ENCODE measurements around the gene JADE2. TPM values are rescaled to one million over a fixed set of nuclear protein-coding genes. Genes with fewer than 3 reads are reported as not detected.

The JADE2 gene
- total RNA-seq, 1 donor from 2014 or later = 21.6 TPM

DNA sequence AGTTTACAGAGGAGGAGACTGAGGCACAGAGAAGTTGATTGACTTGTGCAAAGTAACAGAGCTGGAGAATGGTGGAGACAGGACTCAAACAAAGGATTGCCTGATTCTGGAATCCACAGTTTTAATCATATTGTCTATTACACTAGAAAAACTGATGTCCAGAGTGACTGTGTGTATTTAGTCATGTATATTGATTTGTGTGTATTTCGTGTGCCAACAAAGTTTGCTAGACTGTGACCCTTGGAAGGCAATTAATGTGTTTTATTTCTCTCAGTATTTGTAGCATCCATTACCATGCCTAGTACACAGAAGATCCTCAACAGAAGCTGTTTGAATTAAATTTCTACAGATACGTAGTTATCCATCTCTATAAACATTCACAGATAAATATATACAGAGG is 5.5 kb upstream of the JADE2 start:
- no peak overlapping the region for H3K4me3 ChIP-seq (ENCODE audit: low read depth, low read length)
- TF ChIP-seq, protein P1, sequence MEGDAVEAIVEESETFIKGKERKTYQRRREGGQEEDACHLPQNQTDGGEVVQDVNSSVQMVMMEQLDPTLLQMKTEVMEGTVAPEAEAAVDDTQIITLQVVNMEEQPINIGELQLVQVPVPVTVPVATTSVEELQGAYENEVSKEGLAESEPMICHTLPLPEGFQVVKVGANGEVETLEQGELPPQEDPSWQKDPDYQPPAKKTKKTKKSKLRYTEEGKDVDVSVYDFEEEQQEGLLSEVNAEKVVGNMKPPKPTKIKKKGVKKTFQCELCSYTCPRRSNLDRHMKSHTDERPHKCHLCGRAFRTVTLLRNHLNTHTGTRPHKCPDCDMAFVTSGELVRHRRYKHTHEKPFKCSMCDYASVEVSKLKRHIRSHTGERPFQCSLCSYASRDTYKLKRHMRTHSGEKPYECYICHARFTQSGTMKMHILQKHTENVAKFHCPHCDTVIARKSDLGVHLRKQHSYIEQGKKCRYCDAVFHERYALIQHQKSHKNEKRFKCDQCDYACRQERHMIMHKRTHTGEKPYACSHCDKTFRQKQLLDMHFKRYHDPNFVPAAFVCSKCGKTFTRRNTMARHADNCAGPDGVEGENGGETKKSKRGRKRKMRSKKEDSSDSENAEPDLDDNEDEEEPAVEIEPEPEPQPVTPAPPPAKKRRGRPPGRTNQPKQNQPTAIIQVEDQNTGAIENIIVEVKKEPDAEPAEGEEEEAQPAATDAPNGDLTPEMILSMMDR (conservative IDR thresholded peaks at IDR 0.05; ENCODE audit: low read depth, low read length) = no peak
- DNase-seq (ENCODE audit: low read depth) = no peak

- TF ChIP-seq, protein P1 (conservative IDR thresholded peaks at IDR 0.05; ENCODE audit: low read depth, low read length) = no peak
- no peak overlapping the region for H3K4me3 ChIP-seq (ENCODE audit: low read depth, low read length)
- no peak for DNase-seq (ENCODE audit: low read depth)
Measured at GRCh38 chr5:134521841-134522240, 3.6 kb upstream of the JADE2 start.

DNA sequence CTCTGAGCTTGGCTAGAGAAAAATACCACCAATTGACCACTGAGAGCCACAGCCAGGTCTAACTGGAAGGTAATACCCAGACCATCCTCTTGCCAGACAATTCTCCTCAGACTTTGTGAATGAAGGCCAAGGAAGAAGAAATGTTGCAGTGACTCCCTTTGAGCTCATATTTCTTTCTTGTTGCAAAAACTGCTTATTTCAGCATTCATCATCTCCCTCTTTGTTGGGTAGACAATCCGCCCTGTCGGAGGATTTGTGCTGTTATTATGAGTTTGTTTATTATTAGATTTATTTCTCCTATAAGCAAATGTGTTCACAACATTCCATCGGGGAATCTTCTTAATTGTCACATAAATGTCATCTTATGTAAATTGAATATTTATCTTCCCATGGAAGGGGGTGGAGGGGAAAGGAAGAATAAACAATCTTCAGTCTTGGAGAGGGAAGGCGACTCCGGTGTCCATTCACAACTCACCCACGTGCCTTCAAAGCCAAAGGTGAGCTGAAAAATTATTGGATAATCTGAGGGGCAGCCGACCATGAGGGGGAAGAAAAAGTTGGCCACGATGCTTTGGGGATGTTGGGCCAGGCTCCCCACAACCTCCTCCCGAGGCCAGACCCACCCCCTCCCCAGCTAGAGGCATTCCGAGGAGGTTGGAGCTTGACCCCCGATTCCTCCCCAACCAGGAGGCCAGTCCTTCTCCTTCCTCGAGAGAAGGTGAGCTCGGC is 1.8 kb upstream of the JADE2 start:
- H3K4me3 ChIP-seq (ENCODE audit: low read depth, low read length) = peak overlapping the region; percentile 82
- no peak for DNase-seq (ENCODE audit: low read depth)
- TF ChIP-seq, protein P1 (conservative IDR thresholded peaks at IDR 0.05; ENCODE audit: low read depth, low read length) = no peak

DNA sequence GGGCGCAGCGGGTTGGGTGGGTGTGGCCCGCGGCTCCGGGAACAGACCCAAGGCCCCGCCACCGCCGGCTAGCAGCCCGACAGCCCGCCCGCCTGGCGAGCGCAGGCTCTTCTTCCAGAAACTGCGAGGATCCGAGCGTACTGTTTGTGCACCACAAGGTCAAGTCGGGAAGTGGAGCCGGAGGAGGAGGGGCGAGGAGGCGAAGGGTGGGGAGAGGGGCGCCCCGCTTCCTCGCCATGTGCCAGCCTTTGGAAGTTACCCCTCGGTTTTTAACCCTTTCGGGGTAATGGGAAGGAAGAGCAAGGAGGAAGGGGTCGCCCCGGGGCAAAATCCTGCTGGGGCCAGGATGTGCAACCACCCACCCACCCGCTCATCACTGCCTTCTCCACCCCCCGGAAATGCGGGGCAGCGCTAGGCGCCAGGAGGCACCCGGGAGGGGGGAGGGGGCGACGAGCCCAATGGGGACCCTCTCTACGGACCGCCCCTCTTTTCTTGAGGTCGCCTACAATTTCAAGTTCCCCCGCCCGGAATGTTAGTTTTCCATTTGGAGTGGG is 1.1 kb upstream of the JADE2 start:
- DNase-seq (ENCODE audit: low read depth) = no peak
- TF ChIP-seq, protein P1 (conservative IDR thresholded peaks at IDR 0.05; ENCODE audit: low read depth, low read length) = no peak
- peak overlapping the region; percentile 82 for H3K4me3 ChIP-seq (ENCODE audit: low read depth, low read length)

DNA sequence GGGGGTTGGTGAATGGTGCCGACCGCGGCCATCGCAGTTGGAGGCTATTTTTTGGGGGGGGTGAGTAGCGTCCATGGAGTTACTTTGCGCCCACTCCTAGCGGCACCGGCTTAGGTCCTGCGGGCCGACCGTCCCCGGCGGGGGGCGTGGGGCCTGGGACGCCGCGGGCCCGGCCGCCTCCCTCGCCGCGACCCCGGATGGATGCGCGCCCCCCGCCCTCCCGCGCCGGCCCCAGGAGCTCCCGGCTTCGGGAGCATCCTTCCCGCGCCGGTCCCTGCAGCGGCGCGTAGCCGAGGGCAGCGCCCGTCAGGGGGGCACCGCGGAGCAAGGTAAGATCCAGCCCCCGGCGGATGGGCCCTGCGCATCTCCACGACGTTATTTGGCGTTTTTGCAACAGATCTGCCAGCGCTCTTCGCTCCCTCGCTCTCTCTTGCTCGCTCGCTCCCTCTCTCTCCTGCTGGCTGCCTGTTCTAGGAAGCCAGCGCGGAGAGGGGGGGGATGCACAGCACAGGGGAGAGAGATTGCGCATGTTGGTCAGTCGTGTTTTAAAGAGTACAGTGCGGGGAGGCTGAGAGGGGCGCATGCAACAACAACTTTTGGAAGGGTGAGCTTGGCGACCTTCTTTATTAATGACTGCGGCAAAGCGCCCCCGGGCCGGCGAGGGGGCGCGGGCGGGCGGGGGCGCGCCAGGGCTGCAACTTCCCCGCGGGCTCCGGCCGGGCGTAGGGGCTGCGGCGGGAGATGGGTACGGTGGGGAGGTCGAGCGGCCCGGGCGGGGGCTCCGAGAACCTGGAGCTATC is 413 bp downstream of the JADE2 start:
- DNase-seq (ENCODE audit: low read depth) = no peak
- peak overlapping the region; percentile 82 for H3K4me3 ChIP-seq (ENCODE audit: low read depth, low read length)

GRCh38 chr5:134526483-134527155 is 1.1 kb downstream of the JADE2 start:
- TF ChIP-seq, protein P1 (conservative IDR thresholded peaks at IDR 0.05; ENCODE audit: low read depth, low read length) = peak; percentile 43
- H3K4me3 ChIP-seq (ENCODE audit: low read depth, low read length) = peak overlapping the region; percentile 82
- no peak for DNase-seq (ENCODE audit: low read depth)

More for the DNA sequence above, 413 bp downstream of the JADE2 start:
- TF ChIP-seq, protein P1 (conservative IDR thresholded peaks at IDR 0.05; ENCODE audit: low read depth, low read length) = no peak
